Medulla oblongata (tissue), 1 donor: ENCODE data around the gene AP5M1.
A peak's percentile ranks its signal among the peaks of the same experiment; 100 is the strongest.
"Not testable (repeated sequence)": the region's sequence is repeated elsewhere in the genome, so short reads cannot be mapped to it uniquely, and the experiment has no call there.

Source experiments
- DNase-seq: peaks from one replicate; pipeline ENCODE4 v3.0.0-alpha.2; 2015; ENCODE audit errors: extremely low spot score

Gene AP5M1

GRCh38 chr14:57268161-57269069, at the start of gene AP5M1, which contains the start of gene EXOC5:
Gene AP5M1, plus strand, starts transcription at chr14:57268971. Its CDS starts 344 bp downstream, at chr14:57269315.
Gene EXOC5, minus strand, starts transcription at chr14:57268905. Its CDS starts 257 bp downstream, at chr14:57268648.
- peak; percentile 95 for DNase-seq

GRCh38 chr14:57221931-57222330, 46.8 kb upstream of the AP5M1 start:
- no peak for DNase-seq

GRCh38 chr14:57227083-57227482, 41.7 kb upstream of the AP5M1 start:
- no peak for DNase-seq

- not testable (repeated sequence) for DNase-seq
Observed at GRCh38 chr14:57228320-57228719, 40.5 kb upstream of the AP5M1 start.

GRCh38 chr14:57232006-57232405, 36.8 kb upstream of the AP5M1 start:
- no peak for DNase-seq

- not testable (repeated sequence) for DNase-seq
Observed at GRCh38 chr14:57240115-57240514, 28.7 kb upstream of the AP5M1 start.

GRCh38 chr14:57243320-57243719, 25.5 kb upstream of the AP5M1 start:
- DNase-seq, result no peak

GRCh38 chr14:57244106-57244505, 24.7 kb upstream of the AP5M1 start:
- DNase-seq, result peak; percentile 35

GRCh38 chr14:57245941-57246340, 22.8 kb upstream of the AP5M1 start:
- no peak for DNase-seq

- DNase-seq, result no peak
Observed at GRCh38 chr14:57246933-57247657, 21.7 kb upstream of the AP5M1 start.

GRCh38 chr14:57254884-57255283, 13.9 kb upstream of the AP5M1 start:
- DNase-seq, result no peak

- DNase-seq, result not testable (repeated sequence)
Observed at GRCh38 chr14:57258221-57258620, 10.6 kb upstream of the AP5M1 start.

- no peak for DNase-seq
Observed at GRCh38 chr14:57259672-57260071, 9.1 kb upstream of the AP5M1 start.

GRCh38 chr14:57261604-57262003, 7.2 kb upstream of the AP5M1 start:
- DNase-seq, result no peak

- DNase-seq, result no peak
Observed at GRCh38 chr14:57262117-57262516, 6.7 kb upstream of the AP5M1 start.

- no peak for DNase-seq
Observed at GRCh38 chr14:57266065-57266464, 2.7 kb upstream of the AP5M1 start.

- no peak for DNase-seq
Observed at GRCh38 chr14:57273236-57273635, 4.5 kb downstream of the AP5M1 start.

- no peak for DNase-seq
Observed at GRCh38 chr14:57274551-57274950, 5.8 kb downstream of the AP5M1 start.

- no peak for DNase-seq
Observed at GRCh38 chr14:57275023-57275664, 6.4 kb downstream of the AP5M1 start.

- DNase-seq, result no peak
Observed at GRCh38 chr14:57277062-57277461, 8.3 kb downstream of the AP5M1 start.

GRCh38 chr14:57287745-57288144, 19.0 kb downstream of the AP5M1 start:
- no peak for DNase-seq

GRCh38 chr14:57290751-57291150, 22.0 kb downstream of the AP5M1 start:
- DNase-seq, result no peak
